GM12892 (cell line): ENCODE data around the gene TP53I3.

Experiments used
- DNase-seq: peaks from one replicate; pipeline ENCODE4 v3.0.0; 2011; ENCODE audit not compliant: insufficient read length
- FAIRE-seq: peaks from 2 replicates; lab custom pipeline; 2011; peaks lifted over from hg19 to GRCh38; lab: Jason Lieb, UNC
- POLR2A ChIP-seq: IDR thresholded peaks from 2 replicates; pipeline ENCODE4 v1.6.1; 2011; ENCODE audit warnings: low read depth, low read length, control low read depth
- POLR2AphosphoS5 ChIP-seq: IDR thresholded peaks from 2 replicates; pipeline ENCODE4 v1.6.1; 2011; ENCODE audit warnings: low read depth, low read length, control low read depth
- TAF1 ChIP-seq: IDR thresholded peaks from 2 replicates; pipeline ENCODE4 v1.6.1; 2011; ENCODE audit warnings: low read depth, mild to moderate bottlenecking, control low read depth, low read length, borderline replicate concordance

Gene TP53I3

GRCh38 chr2:24065341-24065740, 19.3 kb downstream of the TP53I3 start:
- FAIRE-seq (no peak), DNase-seq (no peak)
- TF ChIP-seq POLR2AphosphoS5 = no peak
- TF ChIP-seq TAF1 = no peak
- TF ChIP-seq POLR2A = no peak

GRCh38 chr2:24058564-24059271, 25.9 kb downstream of the TP53I3 start:
- FAIRE-seq (no peak), DNase-seq (no peak)
- no peak for TF ChIP-seq POLR2A
- no peak for TF ChIP-seq TAF1
- TF ChIP-seq POLR2AphosphoS5 = no peak

- no peak for DNase-seq
- TF ChIP-seq POLR2A (no peak), POLR2AphosphoS5 (no peak), TAF1 (no peak)
- no peak for FAIRE-seq
Measured at GRCh38 chr2:24055750-24056149, 28.9 kb downstream of the TP53I3 start.

- FAIRE-seq = no peak
- no peak for DNase-seq
- TF ChIP-seq POLR2A (no peak), TAF1 (no peak), POLR2AphosphoS5 (no peak)
Measured at GRCh38 chr2:24054366-24055010, 30.1 kb downstream of the TP53I3 start.

GRCh38 chr2:24052951-24053350, 31.7 kb downstream of the TP53I3 start:
- no peak for TF ChIP-seq POLR2A
- no peak for TF ChIP-seq TAF1
- no peak for TF ChIP-seq POLR2AphosphoS5
- no peak for DNase-seq
- FAIRE-seq = no peak

- DNase-seq (no peak), FAIRE-seq (no peak)
- TF ChIP-seq POLR2A (no peak), TAF1 (no peak), POLR2AphosphoS5 (no peak)
Measured at GRCh38 chr2:24051833-24052232, 32.8 kb downstream of the TP53I3 start.

GRCh38 chr2:24050041-24050979, 34.3 kb downstream of the TP53I3 start:
- TF ChIP-seq POLR2AphosphoS5 (no peak), TAF1 (no peak), POLR2A (no peak)
- DNase-seq (no peak), FAIRE-seq (no peak)

- DNase-seq = peak; percentile 34
- FAIRE-seq = peak; percentile 75
- TF ChIP-seq POLR2AphosphoS5 = no peak
- TF ChIP-seq TAF1 = no peak
- no peak for TF ChIP-seq POLR2A
Measured at GRCh38 chr2:24049485-24050021, 35.1 kb downstream of the TP53I3 start, which contains the start of gene FKBP1B. TSS of gene FKBP1B (plus strand) at chr2:24049741. CDS start at chr2:24049850, 109 bp downstream.

GRCh38 chr2:24048769-24049484, 35.7 kb downstream of the TP53I3 start:
- FAIRE-seq = no peak
- TF ChIP-seq POLR2A = no peak
- no peak for TF ChIP-seq TAF1
- TF ChIP-seq POLR2AphosphoS5 = no peak
- no peak for DNase-seq

GRCh38 chr2:24047703-24048033, 37.0 kb downstream of the TP53I3 start:
- TF ChIP-seq TAF1 (no peak), POLR2A (no peak), POLR2AphosphoS5 (no peak)
- DNase-seq (no peak), FAIRE-seq (no peak)
